IMR-90 (cell line): ENCODE data around the gene SLC6A6.

Experiments
- CEBPB ChIP-seq: IDR thresholded peaks from 2 replicates; pipeline ENCODE4 v1.6.1; 2012; ENCODE audit warnings: low read depth, low read length, improper control_type of control experiment
- CHD1 ChIP-seq: IDR thresholded peaks from 2 replicates; pipeline ENCODE4 v1.6.1; 2012; ENCODE audit warnings: low read depth, low read length, improper control_type of control experiment
- MAFK ChIP-seq: IDR thresholded peaks from 2 replicates; pipeline ENCODE4 v1.6.1; 2012; ENCODE audit warnings: low read depth, low read length, improper control_type of control experiment
- POLR2A ChIP-seq: IDR thresholded peaks from 2 replicates; pipeline ENCODE4 v1.6.1; 2012; ENCODE audit warnings: mild to moderate bottlenecking, low read depth, low read length
- RAD21 ChIP-seq: IDR thresholded peaks from 2 replicates; pipeline ENCODE4 v1.6.1; 2012; ENCODE audit warnings: low read length, improper control_type of control experiment
- SMC3 ChIP-seq: fragments of 150-350 bp; IDR thresholded peaks from 2 replicates; pipeline ENCODE4 v1.6.1; 2016; ENCODE audit warnings: low read depth, mild to moderate bottlenecking, antibody characterized with exemption, low read length, moderate library complexity
- TF ChIP-seq, protein P1 (sequence below): fragments of 150-350 bp; IDR thresholded peaks from 2 replicates; pipeline ENCODE4 v1.6.1; 2017; ENCODE audit warnings: mild to moderate bottlenecking, antibody characterized with exemption, low read length, low read depth
- TF ChIP-seq, protein P2 (sequence below): conservative IDR thresholded peaks from 2 replicates; pipeline ENCODE4 v1.5.1; 2012; ENCODE audit warnings: mild to moderate bottlenecking, low read depth, low read length, improper control_type of control experiment

DNA sequence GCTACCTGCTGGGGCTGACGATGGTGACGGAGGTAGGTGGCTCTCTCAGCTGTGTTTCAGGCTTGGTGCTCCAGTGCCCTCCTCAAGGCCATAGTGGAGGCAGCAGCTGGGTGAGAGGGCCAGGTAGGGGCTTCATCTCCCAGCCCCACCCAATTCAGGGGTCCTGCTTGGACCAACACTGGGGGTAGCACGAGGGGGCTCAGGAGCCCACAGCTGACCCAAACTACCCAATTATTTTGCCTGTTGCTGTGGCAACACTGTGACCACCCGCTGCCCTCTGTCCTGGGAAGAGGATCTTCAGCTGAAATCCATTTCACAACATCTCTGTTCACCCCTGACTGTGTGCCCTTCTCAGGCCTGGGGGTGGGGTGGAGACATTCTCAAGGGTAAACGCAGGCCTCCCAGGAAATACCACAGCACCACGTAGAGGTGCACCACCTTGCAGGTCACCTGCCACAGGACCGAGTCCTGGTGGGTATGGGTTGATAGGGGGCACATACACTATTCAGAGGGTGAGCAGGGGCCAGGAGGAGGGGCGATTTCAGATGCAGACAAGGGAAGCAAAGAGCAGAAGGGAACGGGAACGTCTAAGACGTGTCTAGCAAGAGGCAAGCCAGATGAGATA lies 75.0 kb downstream of the SLC6A6 start:
- TF ChIP-seq, protein P1, sequence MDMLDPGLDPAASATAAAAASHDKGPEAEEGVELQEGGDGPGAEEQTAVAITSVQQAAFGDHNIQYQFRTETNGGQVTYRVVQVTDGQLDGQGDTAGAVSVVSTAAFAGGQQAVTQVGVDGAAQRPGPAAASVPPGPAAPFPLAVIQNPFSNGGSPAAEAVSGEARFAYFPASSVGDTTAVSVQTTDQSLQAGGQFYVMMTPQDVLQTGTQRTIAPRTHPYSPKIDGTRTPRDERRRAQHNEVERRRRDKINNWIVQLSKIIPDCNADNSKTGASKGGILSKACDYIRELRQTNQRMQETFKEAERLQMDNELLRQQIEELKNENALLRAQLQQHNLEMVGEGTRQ, result no peak
- TF ChIP-seq, protein P2, sequence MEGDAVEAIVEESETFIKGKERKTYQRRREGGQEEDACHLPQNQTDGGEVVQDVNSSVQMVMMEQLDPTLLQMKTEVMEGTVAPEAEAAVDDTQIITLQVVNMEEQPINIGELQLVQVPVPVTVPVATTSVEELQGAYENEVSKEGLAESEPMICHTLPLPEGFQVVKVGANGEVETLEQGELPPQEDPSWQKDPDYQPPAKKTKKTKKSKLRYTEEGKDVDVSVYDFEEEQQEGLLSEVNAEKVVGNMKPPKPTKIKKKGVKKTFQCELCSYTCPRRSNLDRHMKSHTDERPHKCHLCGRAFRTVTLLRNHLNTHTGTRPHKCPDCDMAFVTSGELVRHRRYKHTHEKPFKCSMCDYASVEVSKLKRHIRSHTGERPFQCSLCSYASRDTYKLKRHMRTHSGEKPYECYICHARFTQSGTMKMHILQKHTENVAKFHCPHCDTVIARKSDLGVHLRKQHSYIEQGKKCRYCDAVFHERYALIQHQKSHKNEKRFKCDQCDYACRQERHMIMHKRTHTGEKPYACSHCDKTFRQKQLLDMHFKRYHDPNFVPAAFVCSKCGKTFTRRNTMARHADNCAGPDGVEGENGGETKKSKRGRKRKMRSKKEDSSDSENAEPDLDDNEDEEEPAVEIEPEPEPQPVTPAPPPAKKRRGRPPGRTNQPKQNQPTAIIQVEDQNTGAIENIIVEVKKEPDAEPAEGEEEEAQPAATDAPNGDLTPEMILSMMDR, result no peak
- TF ChIP-seq RAD21 (no peak), POLR2A (no peak), CHD1 (no peak), MAFK (no peak), CEBPB (no peak), SMC3 (no peak)
